Measurements from ENCODE around the gene SLAMF6.

SLAMF6 gene

DNA sequence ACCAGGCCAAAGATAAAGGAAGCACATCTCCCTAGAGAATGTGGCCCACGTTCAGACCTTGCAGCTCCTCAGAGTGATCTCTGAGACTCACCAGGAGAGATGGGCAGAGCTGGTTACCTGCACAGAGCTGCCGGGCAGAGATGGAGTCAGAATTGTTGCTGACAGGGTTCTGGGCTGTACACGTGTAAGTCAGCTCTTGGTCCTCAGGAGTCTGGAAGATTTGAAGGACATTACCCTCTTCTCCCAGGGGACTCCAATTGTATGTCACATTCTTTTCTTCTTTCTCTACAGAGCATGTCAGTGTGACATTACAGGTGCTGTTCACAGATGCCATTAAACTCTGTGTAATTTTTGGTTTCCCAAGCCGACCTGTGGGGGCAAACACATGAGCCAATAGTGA, 30.7 kb upstream of the SLAMF6 start:
- TF ChIP-seq, protein P1, sequence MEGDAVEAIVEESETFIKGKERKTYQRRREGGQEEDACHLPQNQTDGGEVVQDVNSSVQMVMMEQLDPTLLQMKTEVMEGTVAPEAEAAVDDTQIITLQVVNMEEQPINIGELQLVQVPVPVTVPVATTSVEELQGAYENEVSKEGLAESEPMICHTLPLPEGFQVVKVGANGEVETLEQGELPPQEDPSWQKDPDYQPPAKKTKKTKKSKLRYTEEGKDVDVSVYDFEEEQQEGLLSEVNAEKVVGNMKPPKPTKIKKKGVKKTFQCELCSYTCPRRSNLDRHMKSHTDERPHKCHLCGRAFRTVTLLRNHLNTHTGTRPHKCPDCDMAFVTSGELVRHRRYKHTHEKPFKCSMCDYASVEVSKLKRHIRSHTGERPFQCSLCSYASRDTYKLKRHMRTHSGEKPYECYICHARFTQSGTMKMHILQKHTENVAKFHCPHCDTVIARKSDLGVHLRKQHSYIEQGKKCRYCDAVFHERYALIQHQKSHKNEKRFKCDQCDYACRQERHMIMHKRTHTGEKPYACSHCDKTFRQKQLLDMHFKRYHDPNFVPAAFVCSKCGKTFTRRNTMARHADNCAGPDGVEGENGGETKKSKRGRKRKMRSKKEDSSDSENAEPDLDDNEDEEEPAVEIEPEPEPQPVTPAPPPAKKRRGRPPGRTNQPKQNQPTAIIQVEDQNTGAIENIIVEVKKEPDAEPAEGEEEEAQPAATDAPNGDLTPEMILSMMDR (IDR thresholded peaks at IDR 0.05), result no peak
- no peaks in the 10 kb centered on the region for H3K27me3 ChIP-seq
- no peaks in the 10 kb centered on the region for H3K36me3 ChIP-seq
- no peak overlapping the region for H3K4me3 ChIP-seq (ENCODE audit: low read depth in 1 of 2, low read length in 1 of 2)
- H3K27ac ChIP-seq, result no peak overlapping the region
- no peaks in the 10 kb centered on the region for H3K4me1 ChIP-seq (ENCODE audit: control insufficient read depth in 1 of 2, insufficient read depth in 1 of 2, low read depth in 1 of 2, low read length in 1 of 2)
- no peaks in the 10 kb centered on the region for H3K9me3 ChIP-seq

DNA sequence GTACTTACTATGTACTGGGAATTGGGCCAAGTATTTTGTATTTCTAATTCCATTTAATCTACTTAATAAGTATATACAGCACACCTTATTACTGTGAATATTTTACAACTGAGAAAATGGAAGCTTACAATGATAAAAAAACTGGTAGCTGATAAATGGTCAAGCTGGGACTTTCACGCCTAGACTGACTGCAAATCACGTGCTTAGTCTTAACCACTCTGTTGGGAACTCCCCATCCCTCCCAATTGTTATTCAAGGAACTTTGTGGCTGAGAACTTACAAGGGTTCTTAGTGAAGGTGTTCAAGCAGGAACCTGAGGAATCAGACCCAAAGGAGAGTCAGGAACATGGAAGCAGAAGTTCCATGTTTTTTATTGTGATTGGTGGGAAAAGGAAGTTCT, 29.4 kb upstream of the SLAMF6 start:
- H3K36me3 ChIP-seq, result no peaks in the 10 kb centered on the region
- no peak overlapping the region for H3K4me3 ChIP-seq (ENCODE audit: low read depth in 1 of 2, low read length in 1 of 2)
- no peaks in the 10 kb centered on the region for H3K9me3 ChIP-seq
- H3K27me3 ChIP-seq, result no peaks in the 10 kb centered on the region
- no peak overlapping the region for H3K27ac ChIP-seq
- peaks cover 3 to 9% of the 10 kb centered on the region in 2 experiments for H3K4me1 ChIP-seq (ENCODE audit: control insufficient read depth in 1 of 2, insufficient read depth in 1 of 2, low read depth in 1 of 2, low read length in 1 of 2)
- TF ChIP-seq, protein P1 (IDR thresholded peaks at IDR 0.05), result no peak

DNA sequence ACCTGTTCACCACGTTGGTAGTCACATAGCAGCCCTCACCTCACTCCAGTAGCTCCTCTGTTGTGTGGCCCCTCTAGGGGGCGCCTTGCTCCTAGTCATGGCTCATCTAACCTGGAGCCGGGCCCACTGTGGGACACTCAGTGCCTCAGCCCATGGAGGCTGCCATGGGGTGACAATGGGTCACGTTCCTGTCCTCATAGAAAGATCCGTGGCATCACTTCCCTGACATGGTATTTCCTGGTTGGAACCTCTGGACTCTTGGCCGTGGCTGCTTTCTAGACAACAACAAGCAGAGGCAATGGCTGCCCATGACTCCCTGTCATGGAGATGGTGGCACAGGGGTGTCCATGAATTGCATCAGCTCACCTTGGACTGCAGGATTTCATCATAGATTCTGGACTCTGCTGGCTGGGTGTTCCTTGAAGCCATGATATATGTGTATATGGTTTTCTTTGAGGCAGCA, 27.5 kb upstream of the SLAMF6 start:
- Histone ChIP-seq H3K36me3 (no peaks in the 10 kb centered on the region), H3K4me1 (ENCODE audit: control insufficient read depth in 1 of 2, insufficient read depth in 1 of 2, low read depth in 1 of 2, low read length in 1 of 2) (peaks cover 16 to 25% of the 10 kb centered on the region in 2 experiments), H3K27me3 (no peaks in the 10 kb centered on the region), H3K4me3 (ENCODE audit: low read depth in 1 of 2, low read length in 1 of 2) (no peak overlapping the region), H3K9me3 (no peaks in the 10 kb centered on the region), H3K27ac (no peak overlapping the region)
- TF ChIP-seq, protein P1 (IDR thresholded peaks at IDR 0.05), result no peak

DNA sequence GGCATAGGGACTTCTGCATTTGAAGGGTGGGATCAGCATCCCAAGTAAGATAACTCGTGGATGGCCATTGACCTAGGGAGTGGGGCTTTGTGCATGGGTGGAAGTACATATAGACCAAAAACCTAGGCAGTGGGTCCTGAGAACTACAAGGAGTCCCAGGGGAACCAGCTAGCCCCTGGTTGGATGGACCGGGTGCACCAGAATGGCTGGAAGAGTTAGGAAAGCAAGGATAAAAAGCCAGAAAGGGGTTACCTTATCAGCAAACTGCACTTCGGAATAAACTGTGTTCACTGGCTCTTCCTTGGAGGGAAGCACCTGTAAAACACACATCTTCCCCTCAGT, 26.6 kb upstream of the SLAMF6 start:
- no peak overlapping the region for H3K27ac ChIP-seq
- no peak overlapping the region for H3K4me3 ChIP-seq (ENCODE audit: low read depth in 1 of 2, low read length in 1 of 2)
- no peaks in the 10 kb centered on the region for H3K27me3 ChIP-seq
- TF ChIP-seq, protein P1 (IDR thresholded peaks at IDR 0.05), result no peak
- peaks cover 16 to 25% of the 10 kb centered on the region in 2 experiments for H3K4me1 ChIP-seq (ENCODE audit: control insufficient read depth in 1 of 2, insufficient read depth in 1 of 2, low read depth in 1 of 2, low read length in 1 of 2)
- no peaks in the 10 kb centered on the region for H3K36me3 ChIP-seq
- no peaks in the 10 kb centered on the region for H3K9me3 ChIP-seq

DNA sequence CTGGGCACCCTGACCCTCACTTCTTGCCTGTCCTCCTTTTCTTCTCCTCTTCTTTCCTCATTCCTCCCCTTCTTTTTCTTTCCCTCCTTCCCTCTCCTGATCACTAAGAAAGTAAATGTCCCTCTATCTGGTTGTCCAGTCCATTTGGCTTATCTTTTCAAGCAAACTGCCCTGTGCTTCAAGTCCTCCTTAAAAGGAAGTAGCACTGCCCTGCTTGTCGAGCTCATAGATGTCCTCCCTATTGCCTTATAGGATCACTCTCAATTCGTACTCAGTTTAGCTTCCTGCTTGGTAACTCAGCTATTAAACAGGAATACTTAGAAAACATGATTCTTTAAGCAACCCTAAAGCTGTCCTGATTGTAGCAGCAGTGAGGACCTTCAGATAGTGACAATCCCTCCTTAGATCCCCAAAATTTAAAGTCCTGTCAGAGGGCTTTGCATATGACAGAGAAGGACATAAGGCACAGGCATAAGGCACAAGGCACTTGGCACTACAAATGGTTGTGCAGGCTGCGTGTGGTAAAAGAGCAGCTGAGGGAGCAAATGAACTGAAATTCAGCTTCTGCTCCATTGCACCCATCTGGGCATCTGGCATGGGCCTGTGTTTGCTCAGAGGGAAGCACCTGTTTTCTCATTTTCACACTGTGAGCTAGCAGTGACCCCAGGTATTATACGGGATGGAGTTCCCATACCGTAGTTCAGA, 26.1 kb upstream of the SLAMF6 start:
- H3K36me3 ChIP-seq, result no peaks in the 10 kb centered on the region
- no peaks in the 10 kb centered on the region for H3K9me3 ChIP-seq
- peaks cover 16 to 25% of the 10 kb centered on the region in 2 experiments for H3K4me1 ChIP-seq (ENCODE audit: control insufficient read depth in 1 of 2, insufficient read depth in 1 of 2, low read depth in 1 of 2, low read length in 1 of 2)
- H3K4me3 ChIP-seq (ENCODE audit: low read depth in 1 of 2, low read length in 1 of 2), result no peak overlapping the region
- TF ChIP-seq, protein P1 (IDR thresholded peaks at IDR 0.05), result no peak
- no peak overlapping the region for H3K27ac ChIP-seq
- no peaks in the 10 kb centered on the region for H3K27me3 ChIP-seq
